H9 (cell line): ENCODE data around the gene PIK3CD. TPM values are rescaled to one million over a fixed set of nuclear protein-coding genes. Genes with fewer than 3 reads are reported as not detected.

ENCODE experiments used
- DNase-seq: peaks from one replicate; pipeline ENCODE4 v3.0.0-alpha.2; 2017
- H2AFZ ChIP-seq: one replicate; pipeline ENCODE4 v1.6.1; 2013; ENCODE audit warnings: mild to moderate bottlenecking, low read length, control low read depth, moderate library complexity
- H2AK5ac ChIP-seq: 2 replicates; pipeline ENCODE4 v1.6.1; 2013; ENCODE audit warnings: low read length, control low read depth, mixed read lengths; ENCODE audit not compliant: insufficient read length
- H2BK120ac ChIP-seq: one replicate; pipeline ENCODE4 v1.6.1; 2013; ENCODE audit warnings: low read depth, mild to moderate bottlenecking, low read length, control low read depth, inconsistent platforms; ENCODE audit not compliant: poor library complexity, severe bottlenecking
- H2BK12ac ChIP-seq: 2 replicates; pipeline ENCODE4 v1.6.1; 2013; ENCODE audit warnings: low read length, control low read depth, mixed read lengths, low read depth; ENCODE audit not compliant: insufficient read length
- H2BK15ac ChIP-seq: 2 replicates; pipeline ENCODE4 v1.6.1; 2013; ENCODE audit warnings: low read depth, low read length, control low read depth
- H2BK20ac ChIP-seq: one replicate; pipeline ENCODE4 v1.6.1; 2013; ENCODE audit warnings: low read depth, mild to moderate bottlenecking, low read length, control low read depth, inconsistent platforms; ENCODE audit not compliant: poor library complexity, severe bottlenecking
- H2BK5ac ChIP-seq: 2 replicates; pipeline ENCODE4 v1.6.1; 2013; ENCODE audit warnings: low read length, control low read depth, mixed read lengths; ENCODE audit not compliant: insufficient read length
- H3K14ac ChIP-seq: 2 replicates; pipeline ENCODE4 v1.6.1; 2013; ENCODE audit warnings: low read length, control low read depth; ENCODE audit not compliant: insufficient read depth
- H3K18ac ChIP-seq: 2 replicates; pipeline ENCODE4 v1.6.1; 2013; ENCODE audit warnings: low read depth, mild to moderate bottlenecking, mixed read lengths, low read length, control low read depth; ENCODE audit not compliant: insufficient read length
- H3K23ac ChIP-seq: 2 replicates; pipeline ENCODE4 v1.6.1; 2013; ENCODE audit warnings: low read length, control low read depth, mixed read lengths, low read depth; ENCODE audit not compliant: insufficient read length
- H3K23me2 ChIP-seq: 2 replicates; pipeline ENCODE4 v1.6.1; 2013; ENCODE audit warnings: low read depth, mild to moderate bottlenecking, mixed read lengths, low read length, control low read depth; ENCODE audit not compliant: insufficient read length, poor library complexity, severe bottlenecking
- H3K27ac ChIP-seq: 2 replicates; pipeline ENCODE4 v1.5.1; 2013; ENCODE audit warnings: low read length, control low read depth, mixed read lengths, low read depth; ENCODE audit not compliant: insufficient read length
- H3K27me3 ChIP-seq: 2 replicates; pipeline ENCODE4 v1.6.1; 2013; ENCODE audit warnings: low read length, control low read depth, inconsistent platforms; ENCODE audit not compliant: insufficient read depth
- H3K4ac ChIP-seq: 2 replicates; pipeline ENCODE4 v1.6.1; 2013; ENCODE audit warnings: low read depth, mild to moderate bottlenecking, control low read depth, inconsistent platforms, low read length, moderate library complexity
- H3K4me1 ChIP-seq: 2 replicates; pipeline ENCODE4 v1.6.1; 2013; ENCODE audit warnings: low read length, control low read depth, inconsistent platforms; ENCODE audit not compliant: insufficient read depth
- H3K4me2 ChIP-seq: 2 replicates; pipeline ENCODE4 v1.6.1; 2013; ENCODE audit warnings: low read length, control low read depth, mixed read lengths; ENCODE audit not compliant: insufficient read length, insufficient read depth
- H3K56ac ChIP-seq: 2 replicates; pipeline ENCODE4 v1.6.1; 2013; ENCODE audit warnings: low read depth, mild to moderate bottlenecking, mixed read lengths, low read length, control low read depth; ENCODE audit not compliant: insufficient read length
- H3K79me1 ChIP-seq: 2 replicates; pipeline ENCODE4 v1.6.1; 2013; ENCODE audit warnings: low read depth, mild to moderate bottlenecking, moderate library complexity, low read length, control low read depth, inconsistent platforms; ENCODE audit not compliant: insufficient read depth, poor library complexity, severe bottlenecking
- H3K79me2 ChIP-seq: 2 replicates; pipeline ENCODE4 v1.6.1; 2013; ENCODE audit warnings: low read length, control low read depth, inconsistent platforms; ENCODE audit not compliant: insufficient read depth
- H3K9ac ChIP-seq: 2 replicates; pipeline ENCODE4 v1.6.1; 2013; ENCODE audit warnings: low read length, control low read depth, mixed read lengths; ENCODE audit not compliant: insufficient read length; ENCODE audit errors: extremely low read depth
- H3K9me3 ChIP-seq: one replicate; pipeline ENCODE4 v1.6.1; 2013; ENCODE audit warnings: low read depth, low read length, inconsistent platforms; ENCODE audit not compliant: control insufficient read depth
- H3T11ph ChIP-seq: one replicate; pipeline ENCODE4 v1.6.1; 2013; ENCODE audit warnings: mild to moderate bottlenecking, low read length, control low read depth, inconsistent platforms
- H4K20me1 ChIP-seq: one replicate; pipeline ENCODE4 v1.6.1; 2013; ENCODE audit not compliant: control insufficient read depth, insufficient read length, insufficient read depth
- H4K5ac ChIP-seq: 2 replicates; pipeline ENCODE4 v1.6.1; 2013; ENCODE audit warnings: low read depth, mild to moderate bottlenecking, mixed read lengths, low read length, control low read depth; ENCODE audit not compliant: insufficient read length
- H4K8ac ChIP-seq: replicated peaks from 2 replicates; pipeline ENCODE4 v1.6.1; 2013; ENCODE audit warnings: low read length, control low read depth, mixed read lengths, low read depth; ENCODE audit not compliant: insufficient read length
- H4K91ac ChIP-seq: 2 replicates; pipeline ENCODE4 v1.6.1; 2013; ENCODE audit warnings: low read depth, mild to moderate bottlenecking, moderate library complexity, mixed read lengths, low read length, control low read depth; ENCODE audit not compliant: insufficient read length
- H3K27ac Mint-ChIP-seq, 3 experiments: 2 replicates in 2 of 3; 3 replicates in 1 of 3; pipeline ENCODE4 v1.8.0; 2020 to 2021; ENCODE audit warnings: mixed read lengths in 3 of 3, mild to moderate bottlenecking in 1 of 3, moderate library complexity in 1 of 3
- H3K27me3 Mint-ChIP-seq: 2 replicates; pipeline ENCODE4 v1.8.0; 2021; ENCODE audit warnings: low read depth, mild to moderate bottlenecking, moderate library complexity, mixed read lengths
- H3K36me3 Mint-ChIP-seq, 3 experiments: 2 replicates in 2 of 3; 3 replicates in 1 of 3; pipeline ENCODE4 v1.8.0; 2020 to 2021; ENCODE audit warnings: low read depth in 3 of 3, mixed read lengths in 3 of 3; ENCODE audit not compliant: insufficient read depth in 1 of 3
- H3K4me1 Mint-ChIP-seq, 2 experiments: 2 replicates each; pipeline ENCODE4 v1.8.0; 2020; ENCODE audit warnings: mixed read lengths in 2 of 2
- H3K4me3 Mint-ChIP-seq, 2 experiments: 2 replicates in 1 of 2; 3 replicates in 1 of 2; pipeline ENCODE4 v1.8.0; 2020 to 2021; ENCODE audit warnings: mild to moderate bottlenecking in 2 of 2, mixed read lengths in 2 of 2, moderate library complexity in 1 of 2
- H3K9me3 Mint-ChIP-seq, 2 experiments: 2 replicates in 1 of 2; 3 replicates in 1 of 2; pipeline ENCODE4 v1.8.0; 2020; ENCODE audit warnings: mild to moderate bottlenecking in 2 of 2, mixed read lengths in 2 of 2, moderate library complexity in 1 of 2
- WGBS: extraction: QIAGEN DNeasy Blood & Tissue Kit; methylation state at CpG from one replicate; pipeline ENCODE4 v1.1.7; 2013; ENCODE audit warnings: missing lambda C conversion rate, low lambda C conversion rate, mixed read lengths; ENCODE audit not compliant: insufficient read length; ENCODE audit errors: extremely low coverage; 5-methylcytosine and 5-hydroxymethylcytosine counted together
- long read RNA-seq: library from polyadenylated mRNA; unstranded; transcript quantifications from one replicate; pipeline ENCODE4 v2.0.0, GENCODE V29; 2020
- total RNA-seq: library from RNA; stranded (reverse); gene quantifications from 2 replicates; pipeline ENCODE4 v1.2.1, GENCODE V29; 2021
- TF ChIP-seq, protein P1 (sequence below): fragments of 200-600 bp; sonication (generic); conservative IDR thresholded peaks from 3 replicates; pipeline ENCODE4 v1.8.0; 2021; ENCODE audit warnings: antibody characterized with exemption, mild to moderate bottlenecking

PIK3CD gene
- 10.0 and 10.6 TPM in 2 replicates for total RNA-seq
- long read RNA-seq, full-length matches to known transcripts, result 3 of 28 reads
- long read RNA-seq, partial matches to known transcripts, result 8 of 28 reads
- long read RNA-seq, other reads (novel, unspliced or antisense), result 17 of 28 reads

DNA sequence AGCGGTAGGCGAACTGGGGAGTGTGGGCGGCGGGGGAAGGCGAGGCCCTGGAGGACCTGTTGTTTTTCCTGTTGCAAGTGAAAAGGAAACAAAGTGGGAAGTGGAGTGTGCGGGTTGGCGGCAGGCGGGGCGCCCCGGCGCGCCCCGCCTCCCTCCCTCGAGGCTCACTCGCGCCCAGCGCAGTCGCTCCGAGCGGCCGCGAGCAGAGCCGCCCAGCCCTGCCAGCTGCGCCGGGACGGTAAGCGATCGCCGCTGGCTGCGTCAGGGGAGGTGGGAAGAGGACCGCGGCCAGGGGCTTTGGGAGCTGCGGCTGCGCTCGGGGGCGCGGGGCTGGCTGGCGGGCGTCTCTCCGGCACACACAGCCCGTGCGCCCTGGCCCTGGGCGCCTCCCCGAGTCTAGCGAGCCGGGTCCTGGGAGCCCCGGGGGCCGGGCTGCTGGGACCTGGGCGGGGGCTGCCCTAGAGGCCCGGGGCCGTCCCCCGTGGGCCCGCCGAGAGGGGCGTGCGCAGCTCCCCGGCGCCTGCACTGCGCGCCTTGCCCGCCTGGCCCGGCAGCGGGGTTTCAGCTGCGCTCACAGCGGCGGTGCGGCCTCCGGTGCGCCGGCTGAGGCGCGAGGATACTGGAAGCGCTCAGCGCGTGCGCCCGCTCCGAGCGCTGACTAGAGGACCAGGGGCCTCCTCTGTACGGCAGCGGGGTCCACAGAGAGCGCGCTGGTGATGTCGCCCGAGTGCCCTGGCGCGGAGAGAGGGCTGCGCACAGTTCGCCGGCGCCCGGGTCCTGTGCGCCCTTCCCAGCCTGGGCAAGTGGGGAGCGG, at the start of gene PIK3CD:
PIK3CD (plus strand) TSS at position 167 of the 814 bp plus-strand sequence. CDS start 58,725 bp downstream, outside the sequence.
- no peaks in the 10 kb centered on the region for H3K36me3 Mint-ChIP-seq
- Histone ChIP-seq H3K79me1 (no peaks in the 10 kb centered on the region), H4K91ac (no peak within 1 kb of the TSS), H3K4ac (no peak within 1 kb of the TSS), H3K79me2 (no peaks in the 10 kb centered on the region), H4K20me1 (no peaks in the 10 kb centered on the region), H3K9ac (no peak within 1 kb of the TSS), H3K27ac (no peak within 1 kb of the TSS), H2AK5ac (no peak within 1 kb of the TSS), H3K23ac (no peak within 1 kb of the TSS), H3T11ph (no peak within 1 kb of the TSS), H3K4me2 (peak within 1 kb of the TSS; percentile 68), H2BK12ac (no peak within 1 kb of the TSS), H2BK120ac (no peak within 1 kb of the TSS), H3K14ac (no peak within 1 kb of the TSS), H3K23me2 (peaks cover 10% of the 10 kb centered on the region), H4K8ac (no peak within 1 kb of the TSS), H2BK20ac (no peak within 1 kb of the TSS), H3K18ac (no peak within 1 kb of the TSS), H2BK5ac (no peak within 1 kb of the TSS), H2BK15ac (no peak within 1 kb of the TSS), H2AFZ (no peak within 1 kb of the TSS), H3K56ac (no peak within 1 kb of the TSS), H3K4me1 (no peaks in the 10 kb centered on the region), H3K9me3 (no peaks in the 10 kb centered on the region), H3K27me3 (peaks cover 9% of the 10 kb centered on the region; the same call in 1 of the 2 replicates), H4K5ac (no peak within 1 kb of the TSS)
- peak within 1 kb of the TSS; percentile 67 to 88 for H3K4me3 Mint-ChIP-seq
- no peak within 1 kb of the TSS for H3K27ac Mint-ChIP-seq
- H3K27me3 Mint-ChIP-seq, result peaks cover 67% of the 10 kb centered on the region
- no CpG with 5 or more reads among the region's 94 CpGs for WGBS
- TF ChIP-seq, protein P1, sequence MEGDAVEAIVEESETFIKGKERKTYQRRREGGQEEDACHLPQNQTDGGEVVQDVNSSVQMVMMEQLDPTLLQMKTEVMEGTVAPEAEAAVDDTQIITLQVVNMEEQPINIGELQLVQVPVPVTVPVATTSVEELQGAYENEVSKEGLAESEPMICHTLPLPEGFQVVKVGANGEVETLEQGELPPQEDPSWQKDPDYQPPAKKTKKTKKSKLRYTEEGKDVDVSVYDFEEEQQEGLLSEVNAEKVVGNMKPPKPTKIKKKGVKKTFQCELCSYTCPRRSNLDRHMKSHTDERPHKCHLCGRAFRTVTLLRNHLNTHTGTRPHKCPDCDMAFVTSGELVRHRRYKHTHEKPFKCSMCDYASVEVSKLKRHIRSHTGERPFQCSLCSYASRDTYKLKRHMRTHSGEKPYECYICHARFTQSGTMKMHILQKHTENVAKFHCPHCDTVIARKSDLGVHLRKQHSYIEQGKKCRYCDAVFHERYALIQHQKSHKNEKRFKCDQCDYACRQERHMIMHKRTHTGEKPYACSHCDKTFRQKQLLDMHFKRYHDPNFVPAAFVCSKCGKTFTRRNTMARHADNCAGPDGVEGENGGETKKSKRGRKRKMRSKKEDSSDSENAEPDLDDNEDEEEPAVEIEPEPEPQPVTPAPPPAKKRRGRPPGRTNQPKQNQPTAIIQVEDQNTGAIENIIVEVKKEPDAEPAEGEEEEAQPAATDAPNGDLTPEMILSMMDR, result no peak; the same call in 2 of the 3 replicates
- DNase-seq, result peak; percentile 61
- peaks cover 8 to 12% of the 10 kb centered on the region in 2 experiments for H3K4me1 Mint-ChIP-seq
- no peaks in the 10 kb centered on the region; a peak in 1 of 5 replicates for H3K9me3 Mint-ChIP-seq
